Measurements from ENCODE around the gene HAPSTR1.

The HAPSTR1 gene

DNA sequence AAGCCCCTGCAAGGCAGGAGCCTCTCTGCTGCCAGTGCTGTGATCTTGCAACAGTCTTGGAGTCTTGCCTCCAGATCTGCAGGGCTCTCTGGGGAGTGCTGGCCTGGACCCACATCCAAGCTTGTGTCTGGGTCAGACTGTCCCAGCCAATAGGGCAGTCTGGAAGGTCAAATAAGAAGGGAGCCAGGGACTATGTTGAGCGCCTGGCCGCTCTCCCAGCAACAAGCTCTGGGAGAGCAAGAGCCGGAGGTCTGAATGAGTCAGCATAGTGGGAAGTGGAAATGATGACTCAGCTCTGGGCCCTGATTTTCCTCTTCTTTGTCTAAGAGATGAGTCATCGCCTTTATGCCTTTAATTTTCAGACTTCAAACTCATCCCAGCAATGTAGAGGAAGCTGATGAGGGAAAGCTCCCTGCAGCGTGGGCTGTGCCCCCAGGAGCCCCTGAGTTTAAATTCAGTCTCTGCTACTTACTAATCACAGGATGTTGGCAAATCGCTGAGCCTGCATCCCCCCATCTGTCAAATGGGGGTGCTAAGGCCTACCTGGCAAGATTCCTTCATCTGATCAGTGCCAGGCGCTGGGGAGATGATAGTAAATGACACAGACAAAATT lies 43.6 kb upstream of the HAPSTR1 start:
- H3K27ac ChIP-seq: no peak overlapping the region
- no peak overlapping the region for H3K4me3 ChIP-seq (ENCODE audit: low read depth in 1 of 2, low read length in 1 of 2)
- H3K36me3 ChIP-seq: no peaks in the 10 kb centered on the region
- no peaks in the 10 kb centered on the region for H3K9me3 ChIP-seq
- H3K4me1 ChIP-seq (ENCODE audit: control insufficient read depth in 1 of 2, insufficient read depth in 1 of 2, low read depth in 1 of 2, low read length in 1 of 2): peaks cover 7% of the 10 kb centered on the region in 2 experiments
- H3K27me3 ChIP-seq: peaks cover 15% of the 10 kb centered on the region
- TF ChIP-seq, protein P1, sequence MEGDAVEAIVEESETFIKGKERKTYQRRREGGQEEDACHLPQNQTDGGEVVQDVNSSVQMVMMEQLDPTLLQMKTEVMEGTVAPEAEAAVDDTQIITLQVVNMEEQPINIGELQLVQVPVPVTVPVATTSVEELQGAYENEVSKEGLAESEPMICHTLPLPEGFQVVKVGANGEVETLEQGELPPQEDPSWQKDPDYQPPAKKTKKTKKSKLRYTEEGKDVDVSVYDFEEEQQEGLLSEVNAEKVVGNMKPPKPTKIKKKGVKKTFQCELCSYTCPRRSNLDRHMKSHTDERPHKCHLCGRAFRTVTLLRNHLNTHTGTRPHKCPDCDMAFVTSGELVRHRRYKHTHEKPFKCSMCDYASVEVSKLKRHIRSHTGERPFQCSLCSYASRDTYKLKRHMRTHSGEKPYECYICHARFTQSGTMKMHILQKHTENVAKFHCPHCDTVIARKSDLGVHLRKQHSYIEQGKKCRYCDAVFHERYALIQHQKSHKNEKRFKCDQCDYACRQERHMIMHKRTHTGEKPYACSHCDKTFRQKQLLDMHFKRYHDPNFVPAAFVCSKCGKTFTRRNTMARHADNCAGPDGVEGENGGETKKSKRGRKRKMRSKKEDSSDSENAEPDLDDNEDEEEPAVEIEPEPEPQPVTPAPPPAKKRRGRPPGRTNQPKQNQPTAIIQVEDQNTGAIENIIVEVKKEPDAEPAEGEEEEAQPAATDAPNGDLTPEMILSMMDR (IDR thresholded peaks at IDR 0.05): no peak

DNA sequence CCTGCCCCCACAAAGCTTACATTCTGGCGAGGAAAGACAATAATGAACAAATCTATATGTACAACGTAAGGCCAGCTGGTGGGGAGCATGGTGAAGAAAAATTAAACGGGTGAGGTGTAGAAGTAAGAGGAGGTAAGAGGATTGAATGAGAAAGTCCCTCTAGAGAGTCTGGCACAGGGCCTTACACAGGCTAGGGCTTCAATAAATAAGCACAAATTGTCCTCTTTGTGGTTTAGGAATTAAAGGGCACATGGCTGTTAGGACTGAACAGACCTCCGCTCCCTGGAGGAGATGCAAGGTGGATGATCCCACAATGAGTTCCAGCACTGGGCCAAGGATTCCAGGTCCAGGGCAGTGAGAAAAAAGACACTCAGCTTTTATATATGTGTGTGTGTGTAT lies 43.1 kb upstream of the HAPSTR1 start:
- no peak overlapping the region for H3K4me3 ChIP-seq (ENCODE audit: low read depth in 1 of 2, low read length in 1 of 2)
- H3K4me1 ChIP-seq (ENCODE audit: control insufficient read depth in 1 of 2, insufficient read depth in 1 of 2, low read depth in 1 of 2, low read length in 1 of 2): peaks cover 7 to 10% of the 10 kb centered on the region in 2 experiments
- TF ChIP-seq, protein P1 (IDR thresholded peaks at IDR 0.05): no peak
- no peak overlapping the region for H3K27ac ChIP-seq
- H3K9me3 ChIP-seq: no peaks in the 10 kb centered on the region
- peaks cover 15% of the 10 kb centered on the region for H3K27me3 ChIP-seq
- no peaks in the 10 kb centered on the region for H3K36me3 ChIP-seq

DNA sequence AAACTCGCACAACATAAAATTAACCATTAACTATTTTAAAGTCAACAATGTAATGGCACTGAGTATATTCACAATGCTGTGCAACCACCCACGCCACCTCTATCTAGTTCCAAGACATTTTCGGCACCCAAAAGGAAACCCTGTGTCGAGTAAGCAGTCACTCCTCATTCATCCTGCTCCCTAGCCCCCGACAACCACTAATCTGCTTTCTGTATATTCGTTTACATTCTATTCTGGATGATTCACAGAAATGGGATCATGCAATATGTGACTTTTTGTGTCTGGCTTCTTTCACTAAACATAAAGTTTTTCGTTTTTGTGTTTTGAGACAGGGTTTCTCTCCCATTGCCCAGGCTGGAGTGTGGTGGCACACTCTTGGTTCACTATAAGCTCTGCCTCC lies 42.2 kb upstream of the HAPSTR1 start:
- Histone ChIP-seq H3K27ac (no peak overlapping the region), H3K36me3 (no peaks in the 10 kb centered on the region), H3K27me3 (peaks cover 15% of the 10 kb centered on the region), H3K4me1 (ENCODE audit: control insufficient read depth in 1 of 2, insufficient read depth in 1 of 2, low read depth in 1 of 2, low read length in 1 of 2) (peaks cover 7 to 10% of the 10 kb centered on the region in 2 experiments), H3K9me3 (no peaks in the 10 kb centered on the region), H3K4me3 (ENCODE audit: low read depth in 1 of 2, low read length in 1 of 2) (no peak overlapping the region)
- TF ChIP-seq, protein P1 (IDR thresholded peaks at IDR 0.05): no peak

DNA sequence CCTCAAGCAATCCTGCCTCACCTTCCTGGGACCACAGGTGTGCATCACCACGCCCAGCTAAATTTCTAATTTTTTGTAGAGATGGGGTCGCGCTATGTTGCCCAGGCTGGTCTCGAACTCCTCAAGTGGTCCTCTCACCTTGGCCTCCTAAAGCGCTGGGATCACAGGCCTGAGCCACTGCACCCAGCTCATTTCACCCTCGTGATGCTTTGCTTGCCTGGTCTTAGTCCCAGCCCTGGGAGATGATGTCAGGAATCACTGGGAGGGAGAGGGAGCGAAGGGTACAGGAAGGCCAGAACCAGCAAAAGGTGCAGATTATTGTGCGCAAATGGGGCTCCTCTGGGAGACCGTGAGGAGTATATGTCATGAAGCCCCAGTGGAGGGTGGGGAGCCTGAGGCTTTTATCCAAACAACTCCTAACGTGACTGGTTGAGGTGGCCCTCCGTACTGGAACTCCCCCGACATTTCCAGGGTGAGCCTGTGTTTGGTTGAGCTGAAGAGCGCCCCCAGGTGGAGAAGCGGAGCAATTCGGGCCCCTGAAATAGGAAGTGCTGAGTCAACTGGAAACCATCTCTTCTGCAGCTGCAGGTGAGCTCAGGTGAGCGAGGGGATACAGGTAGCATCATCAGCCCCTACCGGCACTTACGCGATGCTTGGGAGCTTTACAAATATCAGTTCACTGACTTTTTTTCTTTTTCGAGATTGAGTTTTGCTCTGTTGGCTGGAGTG lies 41.2 kb upstream of the HAPSTR1 start:
- TF ChIP-seq, protein P1 (IDR thresholded peaks at IDR 0.05): peak; percentile 72
- Histone ChIP-seq H3K27ac (no peak overlapping the region), H3K9me3 (no peaks in the 10 kb centered on the region), H3K4me3 (ENCODE audit: low read depth in 1 of 2, low read length in 1 of 2) (no peak overlapping the region), H3K4me1 (ENCODE audit: control insufficient read depth in 1 of 2, insufficient read depth in 1 of 2, low read depth in 1 of 2, low read length in 1 of 2) (peaks cover 7 to 10% of the 10 kb centered on the region in 2 experiments), H3K36me3 (no peaks in the 10 kb centered on the region), H3K27me3 (peaks cover 15% of the 10 kb centered on the region)

DNA sequence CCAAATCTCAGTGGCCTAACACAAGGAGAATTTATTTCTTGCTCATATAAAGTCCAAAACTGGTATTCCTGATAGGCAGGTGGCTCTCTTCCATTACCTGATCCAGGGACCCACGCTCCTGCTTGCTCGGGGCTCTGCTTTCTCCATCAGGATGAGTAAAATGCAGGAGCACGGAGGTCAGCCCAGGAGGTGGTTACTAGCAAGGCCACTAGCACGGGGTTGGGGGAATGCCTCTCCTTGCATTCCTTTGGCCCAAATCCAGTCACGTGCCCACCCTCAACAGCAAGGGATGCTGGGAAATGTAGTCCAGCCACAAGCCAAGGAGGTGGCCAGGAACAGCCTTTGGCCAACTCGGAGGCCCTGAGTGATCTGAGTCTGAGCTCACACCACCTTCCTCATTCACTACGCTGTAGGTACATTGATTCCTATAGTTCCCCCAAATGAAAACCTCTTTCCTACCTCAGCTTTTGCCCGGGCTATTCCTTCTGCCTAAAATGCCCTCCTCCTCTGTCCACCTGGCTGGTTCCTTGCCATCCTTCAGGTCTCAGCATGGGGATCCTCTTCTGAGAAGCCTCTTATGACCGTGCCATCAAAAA lies 38.3 kb upstream of the HAPSTR1 start:
- Histone ChIP-seq H3K27ac (no peak overlapping the region), H3K36me3 (no peaks in the 10 kb centered on the region), H3K9me3 (no peaks in the 10 kb centered on the region), H3K4me1 (ENCODE audit: control insufficient read depth in 1 of 2, insufficient read depth in 1 of 2, low read depth in 1 of 2, low read length in 1 of 2) (peaks cover under 1 to 4% of the 10 kb centered on the region in 2 experiments), H3K27me3 (peaks cover 3% of the 10 kb centered on the region), H3K4me3 (ENCODE audit: low read depth in 1 of 2, low read length in 1 of 2) (no peak overlapping the region)
- TF ChIP-seq, protein P1 (IDR thresholded peaks at IDR 0.05): no peak

Data from neutrophil (primary cell).